Activated B cell treated with CpG ODN at 0.5 μM for 24 hours (primary cell): Measurements from ENCODE around the gene ZNF296. TPM values are rescaled to one million over a fixed set of nuclear protein-coding genes. Genes with fewer than 3 reads are reported as not detected.

Experiments used
- ATAC-seq: fragments of 200-7000 bp; cut with Tn5 transposase; one replicate; pipeline ENCODE4 v1.10.0; 2021; ENCODE audit warnings: low read depth, mild to moderate bottlenecking, moderate library complexity
- CTCF ChIA-PET: fragments of 350-600 bp; sonication (Branson Sonifier 250); formaldehyde crosslinking; loops from one replicate; lab custom pipeline; 2021; ENCODE audit warnings: antibody characterized with exemption; lab: Charles Lee
- POLR2A ChIA-PET: fragments of 350-600 bp; sonication (Branson Sonifier 250); formaldehyde crosslinking; loops from one replicate; lab custom pipeline; 2021; ENCODE audit warnings: antibody characterized with exemption; lab: Charles Lee
- DNase-seq: peaks from one replicate; pipeline ENCODE4 v3.0.0; 2022
- H3K27ac Mint-ChIP-seq: one replicate; pipeline ENCODE4 v1.8.0; 2020; ENCODE audit warnings: mixed read lengths
- H3K27me3 Mint-ChIP-seq: one replicate; pipeline ENCODE4 v1.8.0; 2021; ENCODE audit warnings: mixed read lengths
- H3K36me3 Mint-ChIP-seq: one replicate; pipeline ENCODE4 v1.8.0; 2021; ENCODE audit warnings: low read depth, mixed read lengths
- H3K4me1 Mint-ChIP-seq: one replicate; pipeline ENCODE4 v1.8.0; 2021; ENCODE audit warnings: mixed read lengths
- H3K4me3 Mint-ChIP-seq: one replicate; pipeline ENCODE4 v1.8.0; 2020; ENCODE audit warnings: mild to moderate bottlenecking, mixed read lengths
- H3K9me3 Mint-ChIP-seq: one replicate; pipeline ENCODE4 v1.8.0; 2020; ENCODE audit warnings: mixed read lengths
- intact Hi-C: fragments of 100-400 bp; cut with micrococcal nuclease; formaldehyde crosslinking; loops from one replicate; pipeline ENCODE4 v1.15.1; 2024
- total RNA-seq: library from RNA; stranded (reverse); gene quantifications from 2 replicates; pipeline ENCODE4 v1.2.3, GENCODE V29; 2022
- TF ChIP-seq, protein P1 (sequence below): fragments of 200-600 bp; IDR thresholded peaks from one replicate; pipeline ENCODE4 v1.8.0; 2022; ENCODE audit warnings: antibody characterized with exemption, mild to moderate bottlenecking

ZNF296 gene
- total RNA-seq, 1 donor from 2014 or later, result 27.8 TPM

DNA sequence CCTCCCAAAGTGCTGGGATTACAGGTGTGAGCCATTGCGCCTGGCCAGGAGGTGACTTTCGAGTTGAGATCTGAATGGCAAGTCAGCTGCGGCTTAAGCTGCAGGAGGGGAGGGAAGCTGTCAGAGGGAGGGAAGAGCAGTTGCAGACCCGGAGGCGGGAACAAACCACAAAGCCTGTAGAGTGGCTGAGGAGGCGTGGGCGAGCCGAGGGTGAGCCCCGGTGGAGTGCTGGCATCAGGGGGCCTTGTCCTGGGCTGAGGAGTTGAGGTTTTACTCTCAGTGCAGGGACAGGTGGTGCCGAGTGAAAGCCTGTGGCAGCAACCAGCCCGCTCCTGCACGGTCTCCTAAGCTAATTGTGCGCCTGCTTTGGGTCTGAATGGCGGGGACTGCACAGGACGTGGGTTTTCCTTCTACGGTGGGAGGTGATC, 40.9 kb upstream of the ZNF296 start:
- Mint-ChIP-seq H3K27ac (peak overlapping the region; percentile 12), H3K27me3 (no peaks in the 10 kb centered on the region), H3K9me3 (no peaks in the 10 kb centered on the region), H3K36me3 (no peaks in the 10 kb centered on the region), H3K4me3 (peak overlapping the region; percentile 15), H3K4me1 (peaks cover 77% of the 10 kb centered on the region)
- ChIA-PET CTCF (no interaction called here), POLR2A (interaction anchor here (1.0 to 1.4 kb wide), 3 partner anchors 20 to 115 kb away, joined by 3 read pairs; no protein-coding TSS in a partner anchor)
- intact Hi-C loops, result loop anchor here (2.0 kb wide), 1 partner anchor 14 kb away; no protein-coding TSS in a partner anchor
- no peak for DNase-seq
- TF ChIP-seq, protein P1, sequence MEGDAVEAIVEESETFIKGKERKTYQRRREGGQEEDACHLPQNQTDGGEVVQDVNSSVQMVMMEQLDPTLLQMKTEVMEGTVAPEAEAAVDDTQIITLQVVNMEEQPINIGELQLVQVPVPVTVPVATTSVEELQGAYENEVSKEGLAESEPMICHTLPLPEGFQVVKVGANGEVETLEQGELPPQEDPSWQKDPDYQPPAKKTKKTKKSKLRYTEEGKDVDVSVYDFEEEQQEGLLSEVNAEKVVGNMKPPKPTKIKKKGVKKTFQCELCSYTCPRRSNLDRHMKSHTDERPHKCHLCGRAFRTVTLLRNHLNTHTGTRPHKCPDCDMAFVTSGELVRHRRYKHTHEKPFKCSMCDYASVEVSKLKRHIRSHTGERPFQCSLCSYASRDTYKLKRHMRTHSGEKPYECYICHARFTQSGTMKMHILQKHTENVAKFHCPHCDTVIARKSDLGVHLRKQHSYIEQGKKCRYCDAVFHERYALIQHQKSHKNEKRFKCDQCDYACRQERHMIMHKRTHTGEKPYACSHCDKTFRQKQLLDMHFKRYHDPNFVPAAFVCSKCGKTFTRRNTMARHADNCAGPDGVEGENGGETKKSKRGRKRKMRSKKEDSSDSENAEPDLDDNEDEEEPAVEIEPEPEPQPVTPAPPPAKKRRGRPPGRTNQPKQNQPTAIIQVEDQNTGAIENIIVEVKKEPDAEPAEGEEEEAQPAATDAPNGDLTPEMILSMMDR, result no peak
- peak; percentile 45 for ATAC-seq

DNA sequence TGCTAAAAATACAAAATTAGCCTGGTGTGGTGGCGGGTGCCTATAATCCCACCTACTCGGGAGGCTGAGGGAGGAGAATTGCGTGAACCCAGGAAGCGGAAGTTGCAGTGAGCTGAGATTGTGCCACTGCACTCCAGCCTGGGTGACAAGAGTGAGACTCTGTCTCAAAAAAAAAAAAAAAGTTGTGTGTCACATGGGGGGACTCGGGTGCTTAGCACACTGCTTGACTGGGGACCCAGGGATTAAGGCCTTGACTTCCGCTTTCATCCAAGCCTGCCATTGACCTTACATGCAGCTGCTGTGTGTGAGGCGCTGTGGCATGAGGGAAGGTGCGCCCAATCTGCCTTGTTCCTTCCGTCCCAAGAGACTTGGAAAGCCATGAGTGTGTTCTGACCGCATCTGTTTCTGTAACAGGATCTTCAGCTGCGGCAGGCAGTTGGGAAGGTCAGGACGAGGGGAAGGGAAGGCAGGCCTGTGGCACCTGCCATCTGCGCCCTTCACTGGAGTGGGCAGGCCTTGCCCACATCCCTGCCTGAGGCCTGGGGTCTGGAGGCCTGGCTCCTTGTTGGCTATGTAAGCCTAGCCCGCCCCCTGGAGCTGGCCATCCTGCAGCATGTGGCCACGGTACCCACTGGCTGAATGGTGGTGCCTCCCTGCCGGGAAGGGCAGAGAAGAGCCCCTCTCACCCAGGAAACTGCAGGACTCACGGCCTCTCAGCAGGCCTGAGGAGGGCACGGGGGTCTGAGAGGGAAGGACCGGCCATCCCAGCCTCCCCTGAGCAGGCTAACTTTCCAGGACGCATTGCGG, 39.7 kb upstream of the ZNF296 start:
- H3K27ac Mint-ChIP-seq, result no peak overlapping the region
- ATAC-seq (no peak), DNase-seq (no peak)
- POLR2A ChIA-PET, result interaction anchor here (0.6 to 1.4 kb wide), 3 partner anchors 42 to 1734 kb away, joined by 3 read pairs; partner anchors contain the start of gene AP2S1
- TF ChIP-seq, protein P1, result no peak
- CTCF ChIA-PET, result no interaction called here
- H3K27me3 Mint-ChIP-seq, result no peaks in the 10 kb centered on the region
- peaks cover 71% of the 10 kb centered on the region for H3K4me1 Mint-ChIP-seq
- H3K9me3 Mint-ChIP-seq, result no peaks in the 10 kb centered on the region
- intact Hi-C loops, result loop anchor here (2.0 kb wide), 1 partner anchor 13 kb away; no protein-coding TSS in a partner anchor
- no peaks in the 10 kb centered on the region for H3K36me3 Mint-ChIP-seq
- no peak overlapping the region for H3K4me3 Mint-ChIP-seq

DNA sequence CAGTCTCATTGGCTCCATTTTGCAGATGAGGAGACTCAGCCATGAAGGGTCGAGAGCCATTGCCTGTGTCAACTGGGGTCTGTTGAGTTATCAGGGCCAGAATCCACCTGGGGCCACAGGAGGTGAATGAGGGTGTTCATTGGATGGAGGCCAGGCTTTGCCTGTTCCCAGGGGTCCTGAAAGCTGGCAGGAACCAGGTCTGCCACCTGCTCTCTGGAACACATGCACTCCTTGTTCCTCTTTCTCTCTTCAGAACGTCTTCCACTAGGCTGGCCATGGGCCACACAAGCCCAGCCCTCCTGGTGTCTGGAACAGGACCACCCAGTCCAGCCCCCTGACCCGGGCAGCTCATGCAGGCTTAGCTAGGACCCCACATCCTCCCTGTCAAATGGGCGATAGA, 37.8 kb upstream of the ZNF296 start:
- Mint-ChIP-seq H3K4me1 (peaks cover 67% of the 10 kb centered on the region), H3K36me3 (no peaks in the 10 kb centered on the region), H3K9me3 (no peaks in the 10 kb centered on the region), H3K4me3 (no peak overlapping the region), H3K27ac (no peak overlapping the region), H3K27me3 (no peaks in the 10 kb centered on the region)
- CTCF ChIA-PET, result no interaction called here
- intact Hi-C loops, result no loop called here
- POLR2A ChIA-PET, result interaction anchor here (1.0 kb wide), 1 partner anchor 22 kb away, joined by 4 read pairs; no protein-coding TSS in a partner anchor
- TF ChIP-seq, protein P1, result no peak
- ATAC-seq, result no peak
- DNase-seq, result no peak

DNA sequence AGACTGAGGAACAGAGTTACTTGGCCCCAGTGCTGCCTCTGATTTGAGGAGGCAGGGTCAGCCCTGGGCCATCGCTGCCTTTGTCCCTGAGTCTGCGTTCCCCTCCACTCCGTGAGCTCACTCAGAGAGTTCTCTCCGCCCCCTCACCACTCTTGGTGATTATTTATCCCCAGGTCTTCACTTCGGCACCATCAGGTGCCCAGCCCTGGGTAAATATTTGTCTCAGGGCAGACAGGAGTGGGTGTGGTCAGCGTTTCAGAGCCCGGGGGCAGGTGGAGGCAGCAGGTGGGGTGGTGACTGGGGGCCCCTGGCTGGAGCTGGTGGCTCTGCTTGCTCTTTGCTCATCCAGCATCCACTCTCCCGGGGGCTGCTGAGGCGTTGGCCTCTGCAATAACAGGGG, 37.4 kb upstream of the ZNF296 start:
- POLR2A ChIA-PET, result no interaction called here
- CTCF ChIA-PET, result no interaction called here
- ATAC-seq, result no peak
- Mint-ChIP-seq H3K9me3 (no peaks in the 10 kb centered on the region), H3K4me1 (peaks cover 66% of the 10 kb centered on the region), H3K4me3 (no peak overlapping the region), H3K27me3 (no peaks in the 10 kb centered on the region), H3K36me3 (no peaks in the 10 kb centered on the region), H3K27ac (no peak overlapping the region)
- TF ChIP-seq, protein P1, result no peak
- intact Hi-C loops, result no loop called here
- no peak for DNase-seq

DNA sequence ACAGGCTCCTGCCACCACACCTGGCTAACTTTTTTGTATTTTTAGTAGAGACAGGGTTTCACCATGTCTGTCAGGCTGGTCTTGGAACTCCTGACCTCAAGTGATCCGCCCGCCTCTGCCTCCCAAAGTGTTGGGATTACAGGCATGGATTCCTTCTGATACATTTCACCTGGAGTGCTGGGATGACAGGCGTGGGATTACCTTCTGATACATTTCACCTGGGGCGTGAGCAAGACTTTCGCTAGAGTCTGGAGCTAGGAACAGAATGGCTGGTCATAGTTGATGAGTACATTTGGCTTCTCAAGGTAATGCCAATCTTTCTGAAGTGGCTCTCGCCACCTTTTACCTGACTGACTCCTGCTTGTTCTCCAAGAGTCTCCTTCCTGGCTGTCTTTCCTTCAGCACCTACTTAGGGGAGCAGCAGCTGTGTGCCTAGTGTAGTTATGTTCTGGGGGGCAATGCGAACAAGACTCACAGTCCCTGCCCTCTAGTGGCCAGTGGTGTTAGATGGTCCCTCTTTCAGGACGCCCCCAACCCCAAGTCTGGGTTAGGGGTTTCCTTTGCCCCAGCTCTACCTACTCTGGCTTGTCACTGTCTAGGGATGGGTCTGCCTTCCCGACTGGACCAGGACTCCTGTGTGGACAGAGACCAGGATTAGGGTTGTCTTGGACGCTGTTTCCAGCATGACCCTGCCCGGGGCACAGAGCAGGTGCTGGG, 36.0 kb upstream of the ZNF296 start:
- DNase-seq, result no peak
- intact Hi-C loops, result no loop called here
- POLR2A ChIA-PET, result interaction anchor here (0.6 kb wide), 1 partner anchor 19 kb away, joined by 3 read pairs; the partner anchor contains the start of gene PPP1R37
- TF ChIP-seq, protein P1, result no peak
- Mint-ChIP-seq H3K4me3 (no peak overlapping the region), H3K4me1 (peaks cover 64% of the 10 kb centered on the region), H3K27ac (no peak overlapping the region), H3K36me3 (no peaks in the 10 kb centered on the region), H3K27me3 (no peaks in the 10 kb centered on the region), H3K9me3 (no peaks in the 10 kb centered on the region)
- no peak for ATAC-seq
- CTCF ChIA-PET, result interaction anchor here (1.5 kb wide), 1 partner anchor 9 kb away, joined by 4 read pairs; no protein-coding TSS in a partner anchor
